Stimulated activated naive CD8-positive, alpha-beta T cell treated with anti-CD3 and anti-CD28 coated beads, Interleukin-15, Interleukin-2, amounts not matched to agents 100 ng/mL and 50 ng/mL, for 24 hours (primary cell): Measurements from ENCODE around the gene EMSY.
A peak's percentile ranks its signal among the peaks of the same experiment; 100 is the strongest.
"Not testable (repeated sequence)": the region's sequence is repeated elsewhere in the genome, so short reads cannot be mapped to it uniquely, and the experiment has no call there.

Experiments used
- H3K27ac Mint-ChIP-seq: one replicate; pipeline ENCODE4 v1.8.0; 2021; ENCODE audit warnings: mild to moderate bottlenecking, mixed read lengths
- H3K27me3 Mint-ChIP-seq: one replicate; pipeline ENCODE4 v1.8.0; 2021; ENCODE audit warnings: mixed read lengths
- H3K36me3 Mint-ChIP-seq: one replicate; pipeline ENCODE4 v1.8.0; 2021; ENCODE audit warnings: low read depth, mixed read lengths
- H3K4me1 Mint-ChIP-seq: one replicate; pipeline ENCODE4 v1.8.0; 2021; ENCODE audit warnings: low read depth, mixed read lengths
- H3K4me3 Mint-ChIP-seq: one replicate; pipeline ENCODE4 v1.8.0; 2021; ENCODE audit warnings: mild to moderate bottlenecking, mixed read lengths
- H3K9me3 Mint-ChIP-seq: one replicate; pipeline ENCODE4 v1.8.0; 2021; ENCODE audit warnings: mixed read lengths

The EMSY gene

GRCh38 chr11:76564364-76564763 lies 119.5 kb downstream of the EMSY start:
- no peaks in the 10 kb centered on the region for H3K9me3 Mint-ChIP-seq
- H3K27me3 Mint-ChIP-seq = peaks cover 12% of the 10 kb centered on the region
- H3K36me3 Mint-ChIP-seq = no peaks in the 10 kb centered on the region
- no peak overlapping the region for H3K4me3 Mint-ChIP-seq
- peaks cover 20% of the 10 kb centered on the region for H3K4me1 Mint-ChIP-seq
- H3K27ac Mint-ChIP-seq = no peak overlapping the region

GRCh38 chr11:76566811-76567210 lies 122.0 kb downstream of the EMSY start:
- no peaks in the 10 kb centered on the region for H3K9me3 Mint-ChIP-seq
- no peaks in the 10 kb centered on the region for H3K36me3 Mint-ChIP-seq
- H3K27ac Mint-ChIP-seq = no peak overlapping the region
- H3K4me3 Mint-ChIP-seq = no peak overlapping the region
- H3K27me3 Mint-ChIP-seq = peaks cover 20% of the 10 kb centered on the region
- H3K4me1 Mint-ChIP-seq = peaks cover 14% of the 10 kb centered on the region

GRCh38 chr11:76567261-76567660 lies 122.4 kb downstream of the EMSY start:
- Mint-ChIP-seq H3K9me3 (no peaks in the 10 kb centered on the region), H3K27ac (no peak overlapping the region), H3K36me3 (no peaks in the 10 kb centered on the region), H3K4me3 (no peak overlapping the region), H3K27me3 (peaks cover 20% of the 10 kb centered on the region), H3K4me1 (peaks cover 14% of the 10 kb centered on the region)

GRCh38 chr11:76568139-76568538 lies 123.3 kb downstream of the EMSY start:
- peaks cover 14% of the 10 kb centered on the region for H3K4me1 Mint-ChIP-seq
- peaks cover 20% of the 10 kb centered on the region for H3K27me3 Mint-ChIP-seq
- H3K9me3 Mint-ChIP-seq = no peaks in the 10 kb centered on the region
- H3K4me3 Mint-ChIP-seq = no peak overlapping the region
- peak overlapping the region; percentile 26 for H3K27ac Mint-ChIP-seq
- H3K36me3 Mint-ChIP-seq = no peaks in the 10 kb centered on the region

GRCh38 chr11:76568621-76569020 lies 123.8 kb downstream of the EMSY start:
- H3K4me1 Mint-ChIP-seq = peaks cover 14% of the 10 kb centered on the region
- no peak overlapping the region for H3K4me3 Mint-ChIP-seq
- no peaks in the 10 kb centered on the region for H3K9me3 Mint-ChIP-seq
- no peak overlapping the region for H3K27ac Mint-ChIP-seq
- H3K27me3 Mint-ChIP-seq = peaks cover 16% of the 10 kb centered on the region
- no peaks in the 10 kb centered on the region for H3K36me3 Mint-ChIP-seq

GRCh38 chr11:76572181-76572875 lies 127.5 kb downstream of the EMSY start:
- H3K9me3 Mint-ChIP-seq, H3K4me3 Mint-ChIP-seq, H3K27me3 Mint-ChIP-seq, H3K36me3 Mint-ChIP-seq, H3K27ac Mint-ChIP-seq: not testable (repeated sequence)
- H3K4me1 Mint-ChIP-seq = peaks cover 17% of the 10 kb centered on the region

GRCh38 chr11:76574406-76574805 lies 129.6 kb downstream of the EMSY start:
- peaks cover 8% of the 10 kb centered on the region for H3K27me3 Mint-ChIP-seq
- H3K4me3 Mint-ChIP-seq = no peak overlapping the region
- no peaks in the 10 kb centered on the region for H3K36me3 Mint-ChIP-seq
- H3K27ac Mint-ChIP-seq = no peak overlapping the region
- H3K9me3 Mint-ChIP-seq = no peaks in the 10 kb centered on the region
- peaks cover 6% of the 10 kb centered on the region for H3K4me1 Mint-ChIP-seq

- Mint-ChIP-seq H3K4me1 (peaks cover 6% of the 10 kb centered on the region), H3K4me3 (no peak overlapping the region), H3K27me3 (peaks cover 11% of the 10 kb centered on the region), H3K9me3 (no peaks in the 10 kb centered on the region), H3K36me3 (no peaks in the 10 kb centered on the region), H3K27ac (no peak overlapping the region)
These were observed 130.1 kb downstream of the EMSY start for GRCh38 chr11:76574879-76575278.

- Mint-ChIP-seq H3K27ac (no peak overlapping the region), H3K4me1 (peaks cover 6% of the 10 kb centered on the region), H3K36me3 (no peaks in the 10 kb centered on the region), H3K4me3 (no peak overlapping the region), H3K9me3 (no peaks in the 10 kb centered on the region), H3K27me3 (peaks cover 4% of the 10 kb centered on the region)
These were observed 132.6 kb downstream of the EMSY start for GRCh38 chr11:76577226-76577920.

- H3K27ac Mint-ChIP-seq = peak overlapping the region; percentile 37
- H3K4me3 Mint-ChIP-seq = no peak overlapping the region
These were observed 133.3 kb downstream of the EMSY start for GRCh38 chr11:76577921-76578653.

GRCh38 chr11:76578654-76579055 lies 133.8 kb downstream of the EMSY start:
- Mint-ChIP-seq H3K27me3 (peaks cover 4% of the 10 kb centered on the region), H3K9me3 (no peaks in the 10 kb centered on the region), H3K4me3 (no peak overlapping the region), H3K4me1 (peaks cover 6% of the 10 kb centered on the region), H3K27ac (peak overlapping the region; percentile 37), H3K36me3 (no peaks in the 10 kb centered on the region)

More at GRCh38 chr11:76577921-76578653, 133.3 kb downstream of the EMSY start:
- no peaks in the 10 kb centered on the region for H3K9me3 Mint-ChIP-seq
- peaks cover 6% of the 10 kb centered on the region for H3K4me1 Mint-ChIP-seq
- H3K27me3 Mint-ChIP-seq = peaks cover 4% of the 10 kb centered on the region
- H3K36me3 Mint-ChIP-seq = no peaks in the 10 kb centered on the region

- H3K9me3 Mint-ChIP-seq = no peaks in the 10 kb centered on the region
- peaks cover 4% of the 10 kb centered on the region for H3K27me3 Mint-ChIP-seq
- no peaks in the 10 kb centered on the region for H3K36me3 Mint-ChIP-seq
- H3K4me3 Mint-ChIP-seq = no peak overlapping the region
- peaks cover 6% of the 10 kb centered on the region for H3K4me1 Mint-ChIP-seq
- no peak overlapping the region for H3K27ac Mint-ChIP-seq
These were observed 134.4 kb downstream of the EMSY start for GRCh38 chr11:76579056-76579751.

GRCh38 chr11:76579752-76580151 lies 134.9 kb downstream of the EMSY start:
- H3K27ac Mint-ChIP-seq = no peak overlapping the region
- no peak overlapping the region for H3K4me3 Mint-ChIP-seq
- no peaks in the 10 kb centered on the region for H3K9me3 Mint-ChIP-seq
- H3K36me3 Mint-ChIP-seq = no peaks in the 10 kb centered on the region
- peaks cover 5% of the 10 kb centered on the region for H3K4me1 Mint-ChIP-seq
- peaks cover 4% of the 10 kb centered on the region for H3K27me3 Mint-ChIP-seq

- H3K27ac Mint-ChIP-seq, H3K4me1 Mint-ChIP-seq, H3K9me3 Mint-ChIP-seq, H3K36me3 Mint-ChIP-seq, H3K27me3 Mint-ChIP-seq, H3K4me3 Mint-ChIP-seq: not testable (repeated sequence)
These were observed 137.7 kb downstream of the EMSY start for GRCh38 chr11:76582471-76582870.
